Measurements from ENCODE around the gene MAPK11. TPM values are rescaled to one million over a fixed set of nuclear protein-coding genes. Genes with fewer than 3 reads are reported as not detected.

The MAPK11 gene
- total and polyA plus RNA-seq, 2 donors (not counting 1 experiment from before 2014, with no cell fraction given): 8.1 to 9.9 TPM

DNA sequence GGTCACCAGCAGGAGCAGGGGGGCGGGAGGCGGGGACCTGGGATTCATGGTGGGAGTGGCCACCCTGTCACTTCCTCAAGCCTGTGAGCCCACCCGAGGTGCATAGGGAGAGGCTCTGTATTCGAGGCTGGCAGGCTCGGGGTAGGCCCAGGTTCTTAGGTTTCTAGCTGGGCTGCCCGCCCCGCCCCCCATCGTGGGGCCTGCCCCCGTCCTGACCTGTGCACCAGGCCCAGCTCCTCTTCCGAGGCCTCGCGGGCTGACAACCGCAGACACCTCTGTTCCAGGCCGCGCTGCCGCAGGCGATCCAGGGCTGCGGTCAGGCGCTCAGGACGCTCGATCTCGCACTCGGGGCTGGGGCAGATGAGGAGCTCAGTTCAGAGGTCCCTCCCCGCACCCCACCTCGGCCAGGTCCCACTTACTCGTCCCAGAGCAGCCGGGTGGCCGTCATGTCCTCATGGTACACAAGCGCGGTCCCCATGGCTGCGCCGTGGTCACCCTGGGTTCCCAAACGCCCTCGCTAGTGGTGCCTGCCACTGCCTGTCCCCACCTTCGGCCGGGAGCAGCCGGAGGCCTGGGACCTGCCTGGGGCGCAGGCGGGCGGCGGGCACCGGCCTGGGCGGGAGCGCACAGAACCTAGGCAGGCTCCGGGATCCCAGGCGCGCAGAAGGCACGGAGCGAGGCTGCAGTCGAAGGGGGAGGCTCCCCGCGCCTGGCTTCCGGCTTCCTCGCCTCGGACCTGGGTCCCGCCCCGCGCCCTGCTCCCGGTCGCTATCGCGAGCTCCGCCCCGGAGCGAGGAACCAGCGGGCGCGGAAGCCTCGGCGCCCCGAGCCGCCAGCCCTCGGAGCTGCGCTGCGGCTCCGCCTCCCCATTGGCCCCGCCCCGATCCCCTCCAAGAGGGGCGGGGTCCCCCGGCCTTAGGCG is 19.4 kb downstream of the MAPK11 start, which contains the start of gene HDAC10:
Gene HDAC10 (minus strand): TSS at position 711 of the 922 bp plus-strand sequence. CDS start 233 bp downstream, at position 478.
- ChIA-PET CTCF (interaction anchor here (0.7 to 3.8 kb wide), 25 partner anchors 8 to 370 kb away, joined by 3 to 52 read pairs (median 5); partner anchors contain the start of genes DENND6B, MAPK12, SCO2 and SYCE3), POLR2A (interaction anchor here (0.5 to 3.1 kb wide), 8 partner anchors 18 to 370 kb away, joined by 3 to 12 read pairs (median 4); partner anchors contain the start of gene SCO2)
- no peaks in the 10 kb centered on the region for H3K27me3 Mint-ChIP-seq
- peaks cover 0 to 29% of the 10 kb centered on the region in 2 experiments for H3K36me3 ChIP-seq (replicated peaks in 1 of 2; ENCODE audit: control extremely low read depth in 1 of 2, control insufficient read depth in 1 of 2, extremely low read depth in 1 of 2, insufficient read depth in 2 of 2, low read length in 1 of 2)
- peaks cover 24% of the 10 kb centered on the region for H3K4me1 Mint-ChIP-seq
- peak within 1 kb of the TSS; percentile 95 for H3K4me2 ChIP-seq (replicated peaks; ENCODE audit: low read depth, low read length, poor library complexity, severe bottlenecking)
- peak within 1 kb of the TSS; percentile 86 for H3K4me3 Mint-ChIP-seq
- TF ChIP-seq CTCF (IDR thresholded peaks at IDR 0.05): no peak
- TF ChIP-seq EZH2 (IDR thresholded peaks at IDR 0.05; ENCODE audit: borderline replicate concordance, insufficient read depth, low read depth, low read length, poor library complexity, severe bottlenecking): no peak
- H3K27ac Mint-ChIP-seq: peak within 1 kb of the TSS; percentile 76
- H3K4me3 ChIP-seq (ENCODE audit: control extremely low read depth in 1 of 5, extremely low read depth in 1 of 5, insufficient read depth in 1 of 5, low read depth in 2 of 5, low read length in 4 of 5): peak within 1 kb of the TSS; percentile 56 to 81 (median 79)
- no peaks in the 10 kb centered on the region for H3K9me3 ChIP-seq (ENCODE audit: control extremely low read depth in 1 of 3, control insufficient read depth in 2 of 3, insufficient read depth in 1 of 3, low read length in 2 of 3)
- H3K9me3 Mint-ChIP-seq (ENCODE audit: insufficient read depth): no peaks in the 10 kb centered on the region
- peak; percentile 84 for ATAC-seq (ENCODE audit: low read depth)
- peak within 1 kb of the TSS; percentile 79 for H3K9ac ChIP-seq (ENCODE audit: low read length)
- intact Hi-C loops (cut with micrococcal nuclease): loop anchor here (5.0 kb wide), 1 partner anchor 331 kb away; the partner anchor contains the start of gene CHKB
- peaks cover 15 to 44% of the 10 kb centered on the region in 2 donors for H3K4me1 ChIP-seq (ENCODE audit: control insufficient read depth in 2 of 2, insufficient read depth in 2 of 2, low read length in 2 of 2)
- H3K27ac ChIP-seq (ENCODE audit: low read length in 2 of 2): peak within 1 kb of the TSS; percentile 41 to 49
- peak within 1 kb of the TSS; percentile 83 for H2AFZ ChIP-seq (ENCODE audit: insufficient read depth, low read depth, low read length, poor library complexity, severe bottlenecking)
- peaks cover 27% of the 10 kb centered on the region for H3K79me2 ChIP-seq (ENCODE audit: control insufficient read depth, insufficient read depth, low read length)
- peaks cover 38% of the 10 kb centered on the region for H4K20me1 ChIP-seq (ENCODE audit: control insufficient read depth, insufficient read depth, low read length, poor library complexity, severe bottlenecking)
- peak; percentile 85 for DNase-seq
- H3K27me3 ChIP-seq (replicated peaks in 1 of 4; ENCODE audit: control extremely low read depth in 1 of 4, control insufficient read depth in 3 of 4, insufficient read depth in 4 of 4, low read length in 3 of 4): no peaks in the 10 kb centered on the region
- WGBS (ENCODE audit: insufficient coverage): under 1% methylated on average over 81 of the region's 81 CpGs

All from B cell (primary cell).